Posterior cingulate gyrus (tissue), 11 donors: ENCODE data around the gene TECTB.

Experiments
- DNase-seq, 10 donors: peaks; one replicate each; pipeline versions ENCODE4 v3.0.0 to v3.0.0-alpha.2; 2020 to 2021; ENCODE audit warnings: mixed read lengths in 3 of 10
- intact Hi-C: fragments of 100-400 bp; cut with DNase I; formaldehyde crosslinking; loops from one replicate; pipeline ENCODE4 v1.15.1; 2023

Gene TECTB

GRCh38 chr10:112304267-112304859 lies 21.2 kb downstream of the TECTB start:
- intact Hi-C loops, result no loop called here

GRCh38 chr10:112307358-112308124 lies 24.3 kb downstream of the TECTB start:
- DNase-seq, result peak in 3 of 10 donors; percentile 22 to 82 (median 33)
- intact Hi-C loops, result no loop called here

More at GRCh38 chr10:112304267-112304859, 21.2 kb downstream of the TECTB start:
- DNase-seq, result no peak

- intact Hi-C loops, result no loop called here
- DNase-seq, result no peak
These were observed 24.9 kb downstream of the TECTB start for GRCh38 chr10:112308125-112308502.

- intact Hi-C loops, result loop anchor here (5.0 kb wide), 1 partner anchor 129 kb away; the partner anchor contains the start of gene GPAM
- no peak for DNase-seq
These were observed 28.3 kb downstream of the TECTB start for GRCh38 chr10:112311481-112311880.

GRCh38 chr10:112313234-112313633 lies 30.0 kb downstream of the TECTB start:
- intact Hi-C loops, result loop anchor here (5.0 kb wide), 1 partner anchor 131 kb away; the partner anchor contains the start of gene GPAM
- no peak for DNase-seq

GRCh38 chr10:112313911-112314310 lies 30.7 kb downstream of the TECTB start:
- intact Hi-C loops, result loop anchor here (2.0 to 5.0 kb wide), 2 partner anchors 132 to 177 kb away; partner anchors contain the start of gene GPAM
- DNase-seq, result no peak

- peak; percentile 64 to 96 (median 87) for DNase-seq
- intact Hi-C loops, result loop anchor here (2.0 to 5.0 kb wide), 2 partner anchors 133 to 178 kb away; partner anchors contain the start of gene GPAM
These were observed 31.7 kb downstream of the TECTB start for GRCh38 chr10:112314822-112315474.

GRCh38 chr10:112327678-112328077 lies 44.5 kb downstream of the TECTB start:
- no peak for DNase-seq
- intact Hi-C loops, result no loop called here

GRCh38 chr10:112330162-112330561 lies 47.0 kb downstream of the TECTB start:
- intact Hi-C loops, result no loop called here
- DNase-seq, result no peak

GRCh38 chr10:112330607-112331160 lies 47.5 kb downstream of the TECTB start:
- DNase-seq, result no peak
- intact Hi-C loops, result no loop called here

GRCh38 chr10:112332022-112332421 lies 48.8 kb downstream of the TECTB start:
- DNase-seq, result no peak
- intact Hi-C loops, result no loop called here

GRCh38 chr10:112332509-112333228 lies 49.5 kb downstream of the TECTB start:
- intact Hi-C loops, result no loop called here
- peak in 1 of 10 donors; percentile 88 for DNase-seq

- intact Hi-C loops, result no loop called here
- no peak for DNase-seq
These were observed 50.3 kb downstream of the TECTB start for GRCh38 chr10:112333452-112333851.

- no peak for DNase-seq
- intact Hi-C loops, result no loop called here
These were observed 52.1 kb downstream of the TECTB start for GRCh38 chr10:112335111-112335867.

- intact Hi-C loops, result no loop called here
- DNase-seq, result no peak
These were observed 52.7 kb downstream of the TECTB start for GRCh38 chr10:112335868-112336265.

- intact Hi-C loops, result no loop called here
- DNase-seq, result no peak
These were observed 53.5 kb downstream of the TECTB start for GRCh38 chr10:112336556-112337201.

- intact Hi-C loops, result no loop called here
- no peak for DNase-seq
These were observed 55.8 kb downstream of the TECTB start for GRCh38 chr10:112338957-112339356.

GRCh38 chr10:112340601-112341000 lies 57.4 kb downstream of the TECTB start:
- DNase-seq, result no peak
- intact Hi-C loops, result no loop called here
